ENCODE measurements around the gene TTLL5.

GRCh38 chr14:75884198-75884611 lies 223.2 kb downstream of the TTLL5 start:
- TF ChIP-seq, protein P1, sequence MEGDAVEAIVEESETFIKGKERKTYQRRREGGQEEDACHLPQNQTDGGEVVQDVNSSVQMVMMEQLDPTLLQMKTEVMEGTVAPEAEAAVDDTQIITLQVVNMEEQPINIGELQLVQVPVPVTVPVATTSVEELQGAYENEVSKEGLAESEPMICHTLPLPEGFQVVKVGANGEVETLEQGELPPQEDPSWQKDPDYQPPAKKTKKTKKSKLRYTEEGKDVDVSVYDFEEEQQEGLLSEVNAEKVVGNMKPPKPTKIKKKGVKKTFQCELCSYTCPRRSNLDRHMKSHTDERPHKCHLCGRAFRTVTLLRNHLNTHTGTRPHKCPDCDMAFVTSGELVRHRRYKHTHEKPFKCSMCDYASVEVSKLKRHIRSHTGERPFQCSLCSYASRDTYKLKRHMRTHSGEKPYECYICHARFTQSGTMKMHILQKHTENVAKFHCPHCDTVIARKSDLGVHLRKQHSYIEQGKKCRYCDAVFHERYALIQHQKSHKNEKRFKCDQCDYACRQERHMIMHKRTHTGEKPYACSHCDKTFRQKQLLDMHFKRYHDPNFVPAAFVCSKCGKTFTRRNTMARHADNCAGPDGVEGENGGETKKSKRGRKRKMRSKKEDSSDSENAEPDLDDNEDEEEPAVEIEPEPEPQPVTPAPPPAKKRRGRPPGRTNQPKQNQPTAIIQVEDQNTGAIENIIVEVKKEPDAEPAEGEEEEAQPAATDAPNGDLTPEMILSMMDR (IDR thresholded peaks at IDR 0.05): no peak
- no peak for TF ChIP-seq POLR2A (IDR thresholded peaks at IDR 0.05)
